Astrocyte (in vitro differentiated cells and primary cell): ENCODE measurements around the gene MACO1. TPM values are rescaled to one million over a fixed set of nuclear protein-coding genes. Genes with fewer than 3 reads are reported as not detected.

Experiments
- DNase-seq: peaks from one replicate; pipeline ENCODE4 v3.0.0-alpha.2; 2010; ENCODE audit warnings: low read depth
- FAIRE-seq: peaks from 2 replicates; lab custom pipeline; 2011; peaks lifted over from hg19 to GRCh38; lab: Jason Lieb, UNC
- H2AFZ ChIP-seq: 2 replicates; pipeline ENCODE4 v1.6.0; 2012; ENCODE audit warnings: low read depth, low read length, inconsistent platforms
- H3K27ac ChIP-seq: 2 replicates; pipeline ENCODE4 v1.5.1; 2011; ENCODE audit warnings: low read depth, low read length, inconsistent platforms
- H3K27me3 ChIP-seq: 2 replicates; pipeline ENCODE4 v1.6.0; 2011; ENCODE audit warnings: low read length, inconsistent platforms; ENCODE audit not compliant: insufficient read depth
- H3K36me3 ChIP-seq: 2 replicates; pipeline ENCODE4 v1.5.1; 2011; ENCODE audit warnings: low read length, inconsistent platforms; ENCODE audit not compliant: insufficient read depth
- H3K4me1 ChIP-seq: 2 replicates; pipeline ENCODE4 v1.5.1; 2011; ENCODE audit warnings: low read length, inconsistent platforms; ENCODE audit not compliant: insufficient read depth
- H3K4me2 ChIP-seq: 2 replicates; pipeline ENCODE4 v1.6.0; 2012; ENCODE audit warnings: low read length, inconsistent platforms
- H3K4me3 ChIP-seq: 2 replicates; pipeline ENCODE4 v1.5.1; 2011; ENCODE audit warnings: low read depth, mild to moderate bottlenecking, low read length, inconsistent platforms; ENCODE audit not compliant: insufficient read depth
- H3K79me2 ChIP-seq: 2 replicates; pipeline ENCODE4 v1.6.0; 2012; ENCODE audit warnings: mild to moderate bottlenecking, low read length, inconsistent platforms; ENCODE audit not compliant: insufficient read depth
- H3K9ac ChIP-seq: 2 replicates; pipeline ENCODE4 v1.6.0; 2012; ENCODE audit warnings: mild to moderate bottlenecking, low read length, inconsistent platforms
- H3K9me3 ChIP-seq: 2 replicates; pipeline ENCODE4 v1.5.1; 2012; ENCODE audit warnings: low read depth, mild to moderate bottlenecking, low read length, inconsistent platforms; ENCODE audit not compliant: insufficient read depth
- H4K20me1 ChIP-seq: 2 replicates; pipeline ENCODE4 v1.6.0; 2012; ENCODE audit warnings: low read length, inconsistent platforms; ENCODE audit not compliant: insufficient read depth
- H3K27ac Mint-ChIP-seq: one replicate; pipeline ENCODE4 v1.8.0; 2021; ENCODE audit warnings: mild to moderate bottlenecking, mixed read lengths; ENCODE audit not compliant: unreplicated experiment
- H3K27me3 Mint-ChIP-seq: one replicate; pipeline ENCODE4 v1.8.0; 2021; ENCODE audit warnings: low read depth, mixed read lengths; ENCODE audit not compliant: unreplicated experiment
- H3K36me3 Mint-ChIP-seq: one replicate; pipeline ENCODE4 v1.8.0; 2021; ENCODE audit warnings: low read depth, mixed read lengths; ENCODE audit not compliant: unreplicated experiment
- H3K4me1 Mint-ChIP-seq: one replicate; pipeline ENCODE4 v1.8.0; 2021; ENCODE audit warnings: low read depth, mixed read lengths; ENCODE audit not compliant: unreplicated experiment
- H3K4me3 Mint-ChIP-seq: one replicate; pipeline ENCODE4 v1.8.0; 2021; ENCODE audit warnings: mild to moderate bottlenecking, moderate library complexity, mixed read lengths; ENCODE audit not compliant: unreplicated experiment
- H3K9me3 Mint-ChIP-seq: one replicate; pipeline ENCODE4 v1.8.0; 2021; ENCODE audit warnings: mild to moderate bottlenecking, mixed read lengths; ENCODE audit not compliant: unreplicated experiment
- EZH2 ChIP-seq: IDR thresholded peaks from 2 replicates; pipeline ENCODE4 v1.6.1; 2012; ENCODE audit warnings: mild to moderate bottlenecking, low read length, inconsistent platforms; ENCODE audit not compliant: insufficient read depth
- total RNA-seq: library from RNA; stranded (reverse); gene quantifications from 2 replicates; pipeline ENCODE4 v1.2.1, GENCODE V29; 2021
- TF ChIP-seq, protein P1 (sequence below): IDR thresholded peaks from 2 replicates; pipeline ENCODE4 v1.5.1; 2011; ENCODE audit warnings: low read depth, mild to moderate bottlenecking, inconsistent platforms, low read length, moderate library complexity; ENCODE audit not compliant: insufficient read depth

Gene MACO1
- total RNA-seq, 1 donor from 2014 or later, result 31.8 TPM

DNA sequence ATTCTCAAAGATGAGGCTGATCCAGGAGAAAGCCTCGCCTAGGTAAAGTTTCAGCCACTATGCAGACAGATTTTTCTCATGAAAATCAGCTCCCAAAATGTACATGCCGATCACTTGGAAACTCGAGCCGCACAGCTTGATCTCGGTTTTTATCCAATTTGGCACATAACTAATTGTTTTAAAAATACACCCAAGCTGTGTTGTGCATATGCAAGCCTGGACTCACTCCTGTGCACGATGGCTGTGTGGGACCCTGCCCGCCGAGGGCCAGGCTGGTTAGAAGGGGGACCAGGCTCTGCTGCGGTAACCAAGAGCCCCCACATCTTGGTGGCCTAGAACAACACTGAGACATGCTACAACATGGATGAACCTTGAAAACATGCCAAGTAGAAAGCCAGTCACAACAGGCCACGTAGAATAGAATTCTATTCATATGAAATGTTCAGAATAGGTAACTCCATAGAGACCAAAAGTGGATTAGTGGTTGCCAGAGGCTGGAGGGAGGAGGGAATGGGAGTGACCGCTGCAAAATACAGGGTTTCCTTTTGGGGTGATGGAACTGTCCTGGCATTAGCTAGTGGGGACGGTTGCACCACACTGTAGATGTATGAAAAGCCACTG lies 96.6 kb downstream of the MACO1 start:
- Mint-ChIP-seq H3K27ac (no peak overlapping the region), H3K4me3 (no peak overlapping the region), H3K27me3 (peaks cover 22% of the 10 kb centered on the region), H3K36me3 (no peaks in the 10 kb centered on the region), H3K4me1 (peaks cover under 1% of the 10 kb centered on the region), H3K9me3 (peaks cover 4% of the 10 kb centered on the region)
- Histone ChIP-seq H3K9ac (no peak overlapping the region), H3K27me3 (peaks cover 10% of the 10 kb centered on the region), H4K20me1 (no peaks in the 10 kb centered on the region), H3K79me2 (no peaks in the 10 kb centered on the region), H3K4me1 (no peaks in the 10 kb centered on the region), H3K4me2 (no peak overlapping the region), H3K36me3 (no peaks in the 10 kb centered on the region), H3K9me3 (peaks cover 7% of the 10 kb centered on the region), H3K27ac (no peak overlapping the region), H3K4me3 (no peak overlapping the region), H2AFZ (no peak overlapping the region)
- DNase-seq (no peak), FAIRE-seq (no peak)
- no peak for TF ChIP-seq EZH2
- TF ChIP-seq, protein P1, sequence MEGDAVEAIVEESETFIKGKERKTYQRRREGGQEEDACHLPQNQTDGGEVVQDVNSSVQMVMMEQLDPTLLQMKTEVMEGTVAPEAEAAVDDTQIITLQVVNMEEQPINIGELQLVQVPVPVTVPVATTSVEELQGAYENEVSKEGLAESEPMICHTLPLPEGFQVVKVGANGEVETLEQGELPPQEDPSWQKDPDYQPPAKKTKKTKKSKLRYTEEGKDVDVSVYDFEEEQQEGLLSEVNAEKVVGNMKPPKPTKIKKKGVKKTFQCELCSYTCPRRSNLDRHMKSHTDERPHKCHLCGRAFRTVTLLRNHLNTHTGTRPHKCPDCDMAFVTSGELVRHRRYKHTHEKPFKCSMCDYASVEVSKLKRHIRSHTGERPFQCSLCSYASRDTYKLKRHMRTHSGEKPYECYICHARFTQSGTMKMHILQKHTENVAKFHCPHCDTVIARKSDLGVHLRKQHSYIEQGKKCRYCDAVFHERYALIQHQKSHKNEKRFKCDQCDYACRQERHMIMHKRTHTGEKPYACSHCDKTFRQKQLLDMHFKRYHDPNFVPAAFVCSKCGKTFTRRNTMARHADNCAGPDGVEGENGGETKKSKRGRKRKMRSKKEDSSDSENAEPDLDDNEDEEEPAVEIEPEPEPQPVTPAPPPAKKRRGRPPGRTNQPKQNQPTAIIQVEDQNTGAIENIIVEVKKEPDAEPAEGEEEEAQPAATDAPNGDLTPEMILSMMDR, result no peak

DNA sequence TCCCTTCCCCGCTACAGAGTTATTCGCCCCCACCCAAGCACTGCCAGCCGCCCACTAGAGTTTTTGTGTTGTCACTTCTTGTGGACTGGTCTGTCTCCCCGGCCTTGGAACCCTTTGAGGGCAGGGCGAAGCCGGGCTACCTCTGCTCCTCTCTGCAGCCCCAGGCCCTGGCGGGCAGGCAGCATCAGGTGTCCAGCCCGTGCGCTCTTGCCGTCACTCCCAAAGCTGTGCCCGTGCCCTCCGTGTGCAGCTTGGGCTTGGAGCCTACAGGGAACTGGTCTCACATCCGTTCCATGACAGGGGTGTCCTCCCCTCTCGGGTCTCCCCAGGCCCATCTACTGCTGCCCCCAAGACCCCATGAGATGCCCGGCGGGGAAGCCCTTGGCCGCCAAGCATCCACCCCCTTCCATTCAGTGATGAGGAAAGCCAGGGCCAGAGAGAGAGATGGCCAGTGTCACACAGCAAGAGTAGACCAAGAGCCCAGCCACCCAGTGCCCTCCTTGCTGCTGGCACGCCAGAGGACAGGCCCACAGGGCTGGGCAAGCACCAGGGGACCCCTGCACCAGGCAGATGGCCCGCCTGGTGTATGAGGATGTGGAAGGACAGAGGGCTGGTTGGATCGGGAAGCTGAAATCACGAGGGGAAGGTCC lies 97.4 kb downstream of the MACO1 start:
- Histone ChIP-seq H3K4me2 (no peak overlapping the region), H3K27me3 (peaks cover 8% of the 10 kb centered on the region), H3K9ac (no peak overlapping the region), H2AFZ (no peak overlapping the region), H4K20me1 (no peaks in the 10 kb centered on the region), H3K27ac (no peak overlapping the region), H3K9me3 (peaks cover 7% of the 10 kb centered on the region), H3K4me1 (peaks cover 4% of the 10 kb centered on the region), H3K79me2 (no peaks in the 10 kb centered on the region), H3K36me3 (no peaks in the 10 kb centered on the region), H3K4me3 (no peak overlapping the region)
- TF ChIP-seq, protein P1, result no peak
- no peak for TF ChIP-seq EZH2
- peaks cover 4% of the 10 kb centered on the region for H3K9me3 Mint-ChIP-seq
- H3K36me3 Mint-ChIP-seq, result no peaks in the 10 kb centered on the region
- peaks cover 4% of the 10 kb centered on the region for H3K4me1 Mint-ChIP-seq
- H3K27me3 Mint-ChIP-seq, result peaks cover 21% of the 10 kb centered on the region
- no peak overlapping the region for H3K27ac Mint-ChIP-seq
- FAIRE-seq (no peak), DNase-seq (no peak)
- H3K4me3 Mint-ChIP-seq, result no peak overlapping the region
